NCI-H1436 treated with DMSO at 0.1 percent for 48 hours (cell line): ENCODE results near the gene DAZL.

Experiments
- DNase-seq: peaks from one replicate; lab custom pipeline; 2025; lab: John Stamatoyannopoulos, UW

Gene DAZL

DNA sequence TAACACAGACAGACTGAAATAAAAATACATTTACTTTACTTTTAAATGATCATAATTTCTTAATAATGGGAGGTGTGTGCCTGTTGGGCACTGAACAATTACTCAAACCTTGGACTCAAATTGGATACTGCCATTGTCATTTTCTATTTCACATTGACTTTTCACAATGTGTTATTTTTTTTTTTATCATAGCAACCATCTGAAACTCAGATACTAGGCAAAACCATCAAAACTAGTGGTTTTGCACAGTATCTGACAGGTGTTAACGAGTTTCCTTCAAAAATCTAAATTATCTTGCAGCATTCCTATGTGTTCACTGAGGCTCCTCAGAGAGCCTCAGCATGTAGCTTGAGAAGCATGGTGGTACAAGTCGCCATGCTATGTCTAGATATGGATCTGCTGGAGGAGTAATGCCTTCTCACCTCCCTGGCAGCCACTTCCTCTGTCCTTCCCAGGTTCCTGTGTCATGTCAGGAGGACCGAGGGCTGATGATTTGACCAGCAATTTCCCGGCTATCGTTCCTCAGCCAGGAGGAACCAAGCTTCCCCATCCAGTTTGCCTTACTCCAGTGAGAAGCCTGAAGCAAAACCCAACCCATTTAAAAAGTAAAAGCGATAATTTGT lies 61.9 kb downstream of the DAZL start:
- DNase-seq = no peak

DNA sequence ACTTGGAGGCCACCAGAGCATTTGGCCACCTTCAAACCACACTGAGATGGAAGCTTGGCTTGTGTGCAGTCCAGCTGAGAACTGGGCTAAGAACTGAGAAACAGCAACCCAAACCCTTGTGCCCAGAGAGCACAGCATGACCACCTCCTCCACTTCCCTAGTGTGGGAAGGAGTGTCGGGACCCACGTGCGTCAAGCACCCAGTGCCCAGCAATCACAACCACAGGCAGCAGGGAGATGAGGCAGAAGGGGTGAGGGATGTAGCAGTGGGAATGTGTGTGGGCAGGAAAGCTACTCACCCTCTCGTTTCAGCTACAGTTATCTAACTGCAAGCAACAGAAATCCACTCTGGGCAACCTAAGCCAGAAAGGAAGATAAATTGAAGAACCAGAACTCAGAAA lies 66.7 kb downstream of the DAZL start:
- DNase-seq = no peak

DNA sequence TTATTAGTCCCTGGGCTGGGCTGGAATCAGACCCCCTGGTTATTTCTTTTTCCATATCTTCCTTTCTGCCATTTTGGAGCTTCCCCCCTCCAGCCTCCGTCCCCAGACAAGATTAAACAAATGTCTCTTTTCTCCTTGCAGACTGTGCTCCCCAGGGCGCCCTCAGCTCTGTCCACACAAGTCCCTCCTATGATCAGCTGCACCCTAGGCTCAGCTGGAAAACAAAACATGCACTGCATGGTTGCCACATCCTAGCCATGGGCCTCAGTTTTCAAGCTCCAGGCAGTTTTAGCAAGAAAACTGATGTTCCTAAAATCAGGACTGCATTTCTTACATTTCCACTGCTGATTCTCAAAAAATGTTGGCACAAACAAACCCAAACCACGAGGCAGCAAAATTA lies 68.2 kb downstream of the DAZL start:
- DNase-seq = no peak
